Lower leg skin (tissue), 3 donors: ENCODE data around the gene CATSPER1.

ENCODE experiments used
- CTCF ChIP-seq, 3 donors: fragments of 450-650 bp; IDR thresholded peaks; one replicate each; pipeline ENCODE4 v1.5.1; 2016; ENCODE audit warnings: antibody characterized with exemption in 3 of 3, mild to moderate bottlenecking in 3 of 3, moderate library complexity in 2 of 3
- POLR2A ChIP-seq, 2 donors: fragments of 450-650 bp; IDR thresholded peaks; one replicate each; pipeline ENCODE4 v1.6.1; 2016 to 2017; ENCODE audit warnings: antibody characterized with exemption in 2 of 2, mild to moderate bottlenecking in 1 of 2, moderate library complexity in 1 of 2

DNA sequence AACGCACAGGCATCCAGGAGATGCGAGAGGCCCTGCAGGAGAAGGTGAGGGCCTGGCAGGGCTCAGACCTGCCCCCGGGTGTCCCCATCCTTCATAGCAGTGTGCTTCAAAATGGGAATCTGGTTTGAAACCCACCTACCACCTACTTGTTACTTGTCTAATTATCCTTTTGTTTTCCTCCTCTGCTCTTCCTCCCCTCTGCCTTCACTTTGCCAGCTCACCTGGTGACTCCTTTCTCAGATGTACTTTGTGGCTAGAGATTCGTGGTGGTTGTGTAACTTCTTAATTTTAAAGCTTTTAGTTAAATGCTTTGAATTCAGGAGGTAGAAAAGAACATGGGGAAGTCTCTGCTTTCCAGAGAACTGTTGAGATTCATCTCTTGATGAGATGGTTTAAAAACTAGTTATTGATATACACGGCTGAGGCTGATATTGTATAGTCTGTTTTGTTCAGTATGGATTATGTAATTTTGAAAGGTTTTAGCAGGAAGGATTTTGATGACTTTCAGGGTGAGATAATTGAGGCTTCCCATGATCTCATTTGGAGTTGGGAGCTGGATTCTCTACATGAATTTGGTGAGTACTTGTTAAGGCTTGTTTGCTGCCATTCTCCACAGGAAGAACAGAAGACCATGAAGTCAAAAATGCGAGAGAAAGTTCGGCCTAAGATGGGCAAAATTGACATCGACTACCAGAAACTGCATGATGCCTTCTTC is 33.8 kb upstream of the CATSPER1 start:
- TF ChIP-seq CTCF (IDR thresholded peaks at IDR 0.05) (no peak), POLR2A (IDR thresholded peaks at IDR 0.05) (no peak)
